GM10847 (cell line): ENCODE measurements around the gene MSH5.

ENCODE experiments used
- POLR2A ChIP-seq: IDR thresholded peaks from 2 replicates; pipeline ENCODE4 v1.6.1; 2011; ENCODE audit not compliant: insufficient read length; ENCODE audit errors: extremely low read depth

The MSH5 gene

GRCh38 chr6:31708224-31708623, 31.6 kb upstream of the MSH5 start:
- no peak for TF ChIP-seq POLR2A

GRCh38 chr6:31710523-31711219, 29.1 kb upstream of the MSH5 start:
- no peak for TF ChIP-seq POLR2A

DNA sequence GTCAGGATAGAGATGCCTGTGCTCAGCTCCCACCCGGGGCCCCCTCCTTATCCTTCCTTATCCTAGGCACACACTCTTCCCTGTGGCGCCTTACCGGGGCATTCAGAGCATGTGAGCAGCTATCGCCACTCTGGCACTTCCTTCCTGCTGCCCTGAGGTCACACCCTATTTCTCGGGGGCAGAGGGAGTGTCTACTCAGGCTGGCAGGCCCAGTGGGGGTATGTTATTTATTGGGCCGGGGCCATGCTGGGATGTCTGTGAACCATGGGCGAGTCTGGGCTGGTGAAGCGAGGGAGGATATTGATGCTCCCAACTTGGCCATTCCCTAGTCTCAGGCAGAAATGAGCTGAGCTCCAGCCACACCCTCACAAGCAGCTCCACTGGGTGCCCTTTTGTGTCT, 28.6 kb upstream of the MSH5 start:
- TF ChIP-seq POLR2A, result no peak

DNA sequence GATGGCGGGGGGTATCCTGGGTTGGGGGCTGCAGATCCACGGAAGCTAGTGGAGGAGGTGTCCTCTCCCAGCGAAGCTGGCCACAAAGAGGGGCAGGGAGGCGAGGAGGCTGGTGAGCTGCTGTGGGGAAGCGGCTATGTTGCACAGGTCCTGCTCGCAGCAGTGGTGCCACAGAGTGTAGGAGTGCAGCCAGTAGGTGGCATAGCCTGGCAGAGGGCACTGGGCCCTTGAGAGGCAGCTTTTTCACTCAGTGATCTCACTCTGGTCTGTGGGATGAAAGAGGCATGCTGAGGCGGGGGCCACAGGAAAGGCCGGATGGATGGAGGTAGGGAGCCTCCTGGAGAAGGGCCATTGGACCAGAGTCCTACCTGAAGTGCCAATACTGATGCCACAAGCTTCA, 27.5 kb upstream of the MSH5 start:
- TF ChIP-seq POLR2A, result no peak

- TF ChIP-seq POLR2A, result no peak
These were observed 26.3 kb upstream of the MSH5 start for GRCh38 chr6:31713465-31713864.

GRCh38 chr6:31713991-31714684, 25.7 kb upstream of the MSH5 start:
- TF ChIP-seq POLR2A, result no peak

- no peak for TF ChIP-seq POLR2A
These were observed 24.5 kb upstream of the MSH5 start, which contains the start of gene LY6G6D for GRCh38 chr6:31715022-31715958. LY6G6D (plus strand) TSS chr6:31715348; CDS start chr6:31715356, 8 bp downstream.

GRCh38 chr6:31717499-31718222, 22.1 kb upstream of the MSH5 start:
- no peak for TF ChIP-seq POLR2A

DNA sequence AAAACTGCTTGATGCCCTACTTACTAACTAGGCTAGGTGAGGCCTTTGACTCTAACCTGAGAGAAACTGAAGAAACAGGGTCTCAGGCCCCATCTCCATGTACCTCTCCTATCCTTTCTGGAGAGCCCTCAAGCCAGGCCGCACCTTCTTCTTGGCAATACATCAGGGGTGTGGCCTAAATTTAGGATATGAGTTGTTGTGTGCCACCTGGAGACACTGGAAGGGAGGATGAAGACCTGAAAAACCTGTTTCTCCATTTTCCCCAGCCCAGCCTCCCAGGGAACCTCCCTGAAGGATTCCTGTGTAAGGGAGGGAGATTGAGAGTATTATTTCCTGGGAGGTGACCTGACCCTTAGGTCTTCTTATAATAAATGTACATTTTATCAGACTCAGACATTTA, 21.5 kb upstream of the MSH5 start:
- TF ChIP-seq POLR2A, result no peak

DNA sequence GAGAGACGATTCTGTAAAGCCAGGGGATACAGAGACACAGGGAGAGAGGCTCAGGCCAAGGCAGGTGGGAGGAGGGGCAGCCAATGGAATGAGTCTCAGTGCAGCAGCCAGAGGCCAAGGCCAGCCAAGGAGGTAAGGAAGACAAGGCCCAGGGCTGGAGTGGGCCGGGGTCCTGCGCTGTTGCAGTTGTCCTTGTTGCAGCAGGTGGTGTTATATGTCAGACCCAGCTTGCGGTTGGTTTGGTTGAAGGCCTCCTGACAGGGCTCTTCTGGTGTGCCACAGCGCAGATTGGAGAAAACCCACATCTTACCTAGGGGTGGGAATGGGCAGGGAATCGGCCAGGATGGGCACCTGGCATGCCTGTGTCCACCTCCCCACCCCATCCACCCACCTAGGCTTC, 20.8 kb upstream of the MSH5 start:
- no peak for TF ChIP-seq POLR2A

- no peak for TF ChIP-seq POLR2A
These were observed 19.5 kb upstream of the MSH5 start for GRCh38 chr6:31720196-31720770.

- no peak for TF ChIP-seq POLR2A
These were observed 18.3 kb upstream of the MSH5 start, which contains the start of gene LY6G6C for GRCh38 chr6:31721351-31722020. LY6G6C (minus strand) TSS chr6:31721746; CDS start chr6:31721679, 67 bp downstream.

DNA sequence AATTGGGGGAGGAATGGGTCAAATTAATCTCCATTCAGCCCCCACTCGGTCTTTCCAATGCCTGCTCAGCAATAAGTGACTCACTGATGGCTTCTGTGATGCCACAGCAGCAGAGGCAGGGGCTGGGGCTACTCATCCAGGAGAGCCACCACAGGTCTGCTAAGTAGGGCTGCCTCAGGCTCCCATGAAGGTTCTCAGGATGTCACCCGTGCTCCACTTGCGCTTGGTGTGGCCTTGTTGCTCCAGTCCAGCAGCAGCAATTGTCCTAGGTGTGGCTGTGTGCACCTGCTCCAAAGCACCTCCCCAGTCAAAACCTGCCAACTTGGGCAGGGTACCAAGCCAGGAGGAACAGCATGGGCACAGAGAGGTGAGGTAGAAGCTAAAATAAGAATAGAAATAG, 17.6 kb upstream of the MSH5 start:
- no peak for TF ChIP-seq POLR2A
